AML-193 (cell line): ENCODE measurements around the gene TACR2.

ENCODE experiments used
- DNase-seq, 2 experiments: peaks; one replicate each; lab custom pipeline; 2025; lab: John Stamatoyannopoulos, UW

The TACR2 gene

DNA sequence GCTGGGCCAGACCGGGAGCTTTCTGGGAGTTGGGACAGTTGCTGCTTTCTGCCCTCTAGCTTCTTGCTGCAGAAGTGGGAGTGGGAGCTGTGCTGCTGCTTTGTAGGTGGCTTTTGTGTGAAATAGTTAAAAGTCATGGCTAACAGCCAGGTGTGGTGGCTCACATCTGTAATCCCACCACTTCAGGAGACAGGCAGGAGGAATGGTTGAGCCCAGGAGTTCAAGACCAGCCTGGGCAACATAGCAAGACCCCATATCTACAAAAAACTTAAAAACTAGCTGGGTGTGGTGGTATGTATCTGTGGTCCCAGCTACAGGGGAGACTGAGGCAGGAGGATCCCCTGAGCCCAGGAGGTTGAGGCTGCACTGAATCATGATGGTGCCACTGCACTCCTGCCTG lies 13.7 kb downstream of the TACR2 start:
- no peak for DNase-seq

- DNase-seq = no peak
Measured at GRCh38 chr10:69402386-69402785, 14.3 kb downstream of the TACR2 start.

GRCh38 chr10:69401416-69401815 lies 15.3 kb downstream of the TACR2 start:
- DNase-seq = no peak

DNA sequence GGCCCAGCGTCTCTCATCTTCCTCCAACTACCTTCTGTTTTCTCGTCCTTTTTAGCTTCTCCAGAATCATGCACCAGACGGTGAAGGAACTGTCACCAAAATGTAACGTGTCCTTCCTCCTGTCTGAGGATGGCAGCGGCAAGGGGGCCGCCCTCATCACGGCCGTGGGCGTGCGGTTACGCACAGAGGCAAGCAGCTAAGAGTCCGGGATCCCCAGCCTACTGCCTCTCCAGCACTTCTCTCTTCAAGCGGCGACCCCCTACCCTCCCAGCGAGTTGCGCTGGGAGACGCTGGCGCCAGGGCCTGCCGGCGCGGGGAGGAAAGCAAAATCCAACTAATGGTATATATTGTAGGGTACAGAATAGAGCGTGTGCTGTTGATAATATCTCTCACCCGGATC lies 15.8 kb downstream of the TACR2 start:
- no peak for DNase-seq

GRCh38 chr10:69398466-69398865 lies 18.3 kb downstream of the TACR2 start:
- no peak for DNase-seq

DNA sequence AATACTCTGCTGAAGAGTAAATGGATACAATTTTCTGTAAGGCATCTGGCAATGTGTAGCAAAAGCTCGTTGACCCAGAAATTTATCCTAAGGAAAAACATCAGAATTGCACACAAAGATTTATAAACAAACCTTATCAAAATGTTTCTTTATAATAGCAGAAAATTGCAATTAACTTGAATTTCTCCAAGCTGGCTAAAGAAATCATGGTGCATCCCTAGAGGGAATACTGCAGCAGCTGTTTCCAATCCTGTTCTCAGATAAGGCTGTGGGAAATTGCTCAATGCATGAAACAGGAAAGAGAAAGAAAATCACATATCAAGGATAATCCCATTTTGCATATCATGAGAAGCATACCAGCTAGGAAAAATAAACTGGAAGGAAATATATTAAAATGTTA lies 18.7 kb downstream of the TACR2 start:
- DNase-seq = no peak

- DNase-seq = no peak
Measured at GRCh38 chr10:69394020-69394419, 22.7 kb downstream of the TACR2 start.

GRCh38 chr10:69392481-69393000 lies 24.2 kb downstream of the TACR2 start:
- peak; percentile 75 to 77 for DNase-seq

- no peak for DNase-seq
Measured at GRCh38 chr10:69391158-69391557, 25.6 kb downstream of the TACR2 start.

GRCh38 chr10:69389827-69390490 lies 26.8 kb downstream of the TACR2 start:
- no peak for DNase-seq

DNA sequence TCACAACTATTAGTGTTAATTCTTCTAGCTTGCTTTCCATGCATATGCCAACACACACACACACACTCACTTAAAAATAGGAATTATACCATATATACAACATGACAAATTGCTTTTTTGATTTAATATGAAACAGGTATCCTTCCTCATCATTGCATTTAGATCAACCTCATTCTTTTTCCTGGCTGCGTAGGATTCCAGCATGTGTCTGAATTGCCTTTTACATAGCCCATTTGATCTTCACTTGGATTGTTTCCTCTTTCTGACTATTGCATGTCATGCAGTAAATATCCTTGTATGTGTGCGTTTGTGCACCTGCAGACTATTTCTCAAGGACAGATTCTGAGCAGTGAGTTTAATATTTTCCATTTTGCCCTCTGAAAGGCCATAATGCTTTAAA lies 28.2 kb downstream of the TACR2 start:
- DNase-seq = no peak

DNA sequence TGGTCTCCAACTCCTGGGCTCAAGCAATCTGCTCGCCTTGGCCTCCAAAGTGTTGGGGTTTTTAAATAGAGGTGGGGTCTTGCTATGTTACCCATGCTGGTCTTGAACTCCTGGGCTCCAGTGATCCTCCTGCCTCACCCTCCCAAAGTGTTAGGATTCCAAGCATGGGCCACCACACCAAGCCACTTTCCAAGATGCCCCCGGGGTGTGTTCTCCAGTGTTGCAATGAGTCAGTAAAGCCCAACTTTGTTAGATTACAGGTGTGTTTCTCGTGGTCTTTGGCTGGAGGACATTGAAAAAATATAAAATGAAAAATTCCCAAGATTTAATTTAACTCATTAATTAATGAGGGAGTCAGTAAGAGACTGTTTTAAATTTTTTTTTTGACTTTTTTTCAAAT lies 29.2 kb downstream of the TACR2 start:
- DNase-seq = no peak

DNA sequence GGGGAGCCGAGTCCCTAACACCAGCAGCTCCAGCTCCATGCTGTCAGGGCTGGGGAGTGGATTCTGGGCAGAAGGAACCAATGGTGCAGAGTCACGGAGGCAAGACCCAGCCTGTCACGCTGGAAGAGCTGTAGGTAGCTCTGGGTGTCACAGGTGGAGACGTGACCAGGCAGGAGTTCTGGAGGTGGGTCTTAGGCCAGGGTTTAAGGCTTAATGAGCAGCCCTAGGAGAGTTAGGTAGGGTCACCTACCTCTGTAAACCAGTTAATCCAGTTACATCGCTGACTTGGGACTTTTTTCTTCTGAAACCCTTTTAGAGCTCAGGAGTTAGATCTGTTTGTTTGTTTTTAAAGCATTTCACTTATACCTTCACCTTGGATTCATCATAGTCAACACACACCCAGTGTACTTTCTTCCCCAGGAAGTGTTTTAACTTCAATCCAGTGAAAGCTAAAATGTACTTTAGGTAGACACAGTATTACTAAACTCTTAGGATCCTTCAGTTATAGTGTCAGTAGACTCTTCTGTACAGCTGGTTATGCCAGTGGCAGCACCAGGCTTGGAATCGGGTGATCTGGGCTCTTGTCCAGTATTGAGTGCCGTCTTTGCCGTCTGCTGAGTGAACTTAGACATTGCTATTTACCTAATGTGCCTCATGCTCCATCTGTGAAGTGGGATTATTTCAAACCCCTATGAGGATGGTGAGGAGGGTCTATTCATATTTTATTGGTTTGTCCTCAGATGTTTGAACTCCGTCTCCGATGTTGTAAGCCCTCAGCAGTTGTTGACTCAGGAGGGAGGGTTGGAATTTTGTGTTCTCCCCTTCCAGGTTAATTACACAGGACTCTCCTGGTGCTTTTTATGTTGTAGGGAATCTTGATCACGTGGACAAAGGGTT lies 31.0 kb downstream of the TACR2 start:
- no peak for DNase-seq

DNA sequence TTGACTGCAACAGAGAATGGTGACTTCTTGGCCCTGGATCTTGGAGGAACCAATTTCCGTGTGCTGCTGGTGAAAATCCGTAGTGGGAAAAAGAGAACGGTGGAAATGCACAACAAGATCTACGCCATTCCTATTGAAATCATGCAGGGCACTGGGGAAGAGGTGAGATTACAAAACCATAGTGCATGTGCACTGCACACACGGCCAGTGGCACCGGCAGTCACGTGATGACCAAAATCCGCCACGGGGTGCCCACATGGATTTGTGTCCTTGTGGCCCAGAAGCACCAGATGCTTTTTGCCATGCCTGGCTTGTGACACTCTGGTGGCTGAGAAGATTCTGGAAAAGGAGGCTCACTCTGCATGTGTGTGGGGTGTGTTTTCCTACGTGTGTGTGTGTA lies 32.4 kb downstream of the TACR2 start:
- DNase-seq = no peak

- no peak for DNase-seq
Measured at GRCh38 chr10:69383558-69383957, 33.2 kb downstream of the TACR2 start.

DNA sequence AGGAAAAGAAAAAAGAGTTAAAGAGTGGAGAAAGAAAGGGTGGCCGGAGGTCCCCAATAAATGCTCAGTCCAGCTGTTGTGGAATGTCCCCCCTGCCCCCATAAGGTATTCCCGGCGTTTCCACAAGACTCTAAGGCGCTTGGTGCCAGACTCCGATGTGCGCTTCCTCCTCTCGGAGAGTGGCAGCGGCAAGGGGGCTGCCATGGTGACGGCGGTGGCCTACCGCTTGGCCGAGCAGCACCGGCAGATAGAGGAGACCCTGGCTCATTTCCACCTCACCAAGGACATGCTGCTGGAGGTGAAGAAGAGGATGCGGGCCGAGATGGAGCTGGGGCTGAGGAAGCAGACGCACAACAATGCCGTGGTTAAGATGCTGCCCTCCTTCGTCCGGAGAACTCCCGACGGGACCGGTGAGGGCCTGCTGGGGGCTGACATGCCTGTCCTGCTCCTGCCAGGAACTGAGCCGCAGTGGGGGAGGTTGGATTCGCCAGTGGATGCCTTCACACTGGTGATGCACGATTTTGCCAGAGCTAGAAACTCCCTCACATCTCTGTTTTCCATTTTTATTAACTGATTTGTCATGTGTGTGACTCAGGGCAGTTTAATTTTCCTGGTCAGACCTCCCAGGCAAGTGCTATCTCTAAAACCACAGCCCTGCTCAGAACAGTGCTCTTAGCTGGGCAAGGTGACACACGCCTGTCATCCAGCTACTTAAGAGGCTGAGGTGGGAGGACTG lies 34.2 kb downstream of the TACR2 start:
- DNase-seq = no peak

DNA sequence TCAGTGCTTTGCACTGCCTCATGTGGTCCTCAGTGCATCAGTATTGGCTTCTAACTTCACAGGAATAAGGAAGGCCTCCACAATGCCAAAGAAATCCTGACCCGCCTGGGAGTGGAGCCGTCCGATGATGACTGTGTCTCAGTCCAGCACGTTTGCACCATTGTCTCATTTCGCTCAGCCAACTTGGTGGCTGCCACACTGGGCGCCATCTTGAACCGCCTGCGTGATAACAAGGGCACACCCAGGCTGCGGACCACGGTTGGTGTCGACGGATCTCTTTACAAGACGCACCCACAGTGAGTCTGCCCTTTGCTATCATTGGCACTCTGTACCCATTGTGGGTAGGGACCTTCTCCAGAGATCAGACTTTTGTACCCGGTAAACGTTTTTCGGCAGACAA lies 36.9 kb downstream of the TACR2 start:
- no peak for DNase-seq

- no peak for DNase-seq
Measured at GRCh38 chr10:69377933-69378332, 38.8 kb downstream of the TACR2 start.

- no peak for DNase-seq
Measured at GRCh38 chr10:69377191-69377590, 39.5 kb downstream of the TACR2 start.

DNA sequence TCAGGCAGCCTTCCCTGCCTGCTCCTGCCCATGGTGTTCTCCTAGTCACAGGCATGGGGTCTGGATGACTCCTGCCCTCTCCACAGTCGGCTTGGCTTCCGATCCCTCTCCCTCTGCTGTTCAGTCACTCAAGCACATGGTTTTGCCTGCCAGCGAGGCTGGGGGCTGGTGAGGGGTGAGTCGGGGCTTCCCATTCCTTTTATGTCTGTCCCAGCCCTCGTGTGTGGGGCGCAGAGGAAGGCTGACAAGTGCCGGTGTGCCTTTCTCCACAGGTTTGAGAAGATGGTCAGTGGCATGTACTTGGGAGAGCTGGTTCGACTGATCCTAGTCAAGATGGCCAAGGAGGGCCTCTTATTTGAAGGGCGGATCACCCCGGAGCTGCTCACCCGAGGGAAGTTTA lies 40.1 kb downstream of the TACR2 start:
- no peak for DNase-seq

GRCh38 chr10:69375307-69376151 lies 41.2 kb downstream of the TACR2 start:
- DNase-seq = no peak

GRCh38 chr10:69374931-69375306 lies 41.8 kb downstream of the TACR2 start:
- no peak for DNase-seq
